DMS 273 (cell line): ENCODE data around the gene LFNG.
A peak's percentile ranks its signal among the peaks of the same experiment; 100 is the strongest.

ENCODE experiments used
- DNase-seq: peaks from one replicate; lab custom pipeline; 2025; ENCODE audit not compliant: unreplicated experiment; lab: John Stamatoyannopoulos, UW

Gene LFNG

DNA sequence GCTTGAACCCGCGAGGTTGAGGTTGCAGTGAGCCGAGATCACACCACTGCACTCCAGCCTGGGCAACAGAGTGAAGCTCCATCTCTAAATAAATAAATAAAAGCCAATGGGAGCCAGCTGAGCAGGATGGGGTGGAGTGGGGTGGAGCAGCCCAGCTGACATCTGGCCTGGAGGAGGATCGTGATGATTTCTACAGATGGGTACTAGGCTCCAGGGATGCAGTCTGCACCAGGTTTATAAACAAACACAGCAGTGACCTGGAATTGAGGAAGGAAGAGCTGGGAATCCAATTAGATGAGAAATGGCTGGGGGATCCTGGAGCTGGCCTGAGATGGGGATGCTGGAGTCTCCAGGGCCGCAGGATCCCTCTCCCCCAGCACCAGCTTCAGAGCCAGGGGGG, 36.1 kb upstream of the LFNG start:
- DNase-seq = peak; percentile 89

DNA sequence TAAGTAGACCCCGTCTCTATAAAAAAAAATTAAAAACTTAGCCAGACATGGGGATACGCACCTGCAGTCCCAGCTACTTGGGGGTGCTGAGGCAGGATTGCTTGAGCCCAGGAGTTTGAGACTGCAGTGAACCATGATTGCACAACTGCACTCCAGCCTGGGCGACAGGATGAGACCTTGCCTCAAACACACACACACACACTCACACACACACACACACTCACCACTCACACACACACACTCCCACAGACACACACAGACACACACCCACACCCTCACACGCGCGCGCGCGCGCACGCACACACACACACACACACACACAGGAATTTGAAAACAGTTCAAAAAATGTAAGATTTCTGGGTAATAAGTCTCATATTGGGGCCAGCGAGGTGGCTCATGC, 34.7 kb upstream of the LFNG start:
- DNase-seq = no peak

DNA sequence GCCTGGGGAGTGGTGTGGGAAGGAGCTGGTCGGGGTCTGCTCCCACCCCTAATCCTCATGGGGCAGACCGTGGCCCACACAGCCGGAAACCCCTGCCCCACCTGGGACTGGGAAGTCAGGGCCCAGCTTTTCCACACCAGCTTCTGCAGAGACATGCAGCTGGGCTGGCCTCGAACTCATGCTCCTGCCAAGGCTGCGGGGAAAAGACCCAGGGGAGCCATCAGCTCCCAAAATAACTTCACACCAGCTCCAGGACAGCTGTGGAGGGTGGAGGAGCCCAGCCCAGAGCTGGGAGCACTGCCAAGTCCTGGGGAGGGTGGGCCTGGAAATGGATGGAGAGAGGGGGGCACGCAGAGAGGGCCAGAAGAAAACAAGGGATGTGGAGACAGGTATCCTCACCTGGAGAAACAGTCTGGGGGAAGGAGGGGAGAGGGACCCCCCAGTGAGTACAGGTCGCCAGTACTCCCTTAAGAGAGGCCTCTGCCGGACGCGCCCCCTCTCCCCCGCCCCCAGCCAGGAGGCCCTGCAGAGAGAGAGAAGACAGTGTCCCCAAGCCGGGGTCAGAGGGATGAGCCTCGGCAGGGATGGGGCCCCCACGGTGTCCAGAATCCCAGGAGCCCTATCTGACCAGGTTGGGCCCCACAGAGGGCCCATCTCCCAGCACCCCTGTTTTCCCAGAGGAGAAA, 31.8 kb upstream of the LFNG start:
- DNase-seq = peak; percentile 79

DNA sequence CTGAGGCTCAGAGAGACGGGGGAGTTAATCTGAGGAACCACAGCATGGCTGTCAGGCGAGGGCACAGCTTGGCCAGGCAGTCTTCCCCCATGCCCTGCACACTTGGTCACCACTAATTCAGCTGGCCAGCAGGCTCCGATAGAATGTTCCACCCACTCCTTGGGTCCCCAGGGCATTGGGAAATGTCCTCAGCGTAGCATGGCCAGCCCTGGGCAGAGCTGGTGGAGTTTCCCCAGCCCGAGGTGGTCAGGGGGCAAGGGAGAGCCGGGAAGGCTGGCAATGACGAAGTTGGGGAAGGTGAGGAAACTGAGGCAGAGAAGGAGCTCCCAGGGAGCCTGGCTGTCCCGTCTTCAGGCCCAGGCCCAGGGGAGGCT, 31.3 kb upstream of the LFNG start:
- DNase-seq = no peak

DNA sequence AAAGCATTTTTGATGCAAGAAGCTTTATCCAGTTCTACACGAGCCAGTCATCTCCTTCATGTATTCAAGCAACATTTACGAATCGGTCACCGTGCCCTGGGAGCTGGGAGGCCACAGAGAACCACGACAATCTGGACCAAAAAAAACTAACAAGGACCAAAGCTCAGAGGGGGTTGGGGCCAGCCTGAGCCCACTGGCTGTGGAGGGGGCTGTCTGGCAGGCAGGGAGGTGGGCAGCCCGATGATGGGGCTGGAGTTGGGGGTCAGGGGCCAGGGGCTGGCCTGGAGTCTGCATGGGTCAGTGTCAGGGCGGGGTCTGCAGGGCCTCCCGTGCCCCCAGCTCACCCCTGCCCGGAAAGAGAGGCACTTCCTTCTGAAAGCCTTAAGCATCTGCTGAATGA, 30.9 kb upstream of the LFNG start:
- no peak for DNase-seq

DNA sequence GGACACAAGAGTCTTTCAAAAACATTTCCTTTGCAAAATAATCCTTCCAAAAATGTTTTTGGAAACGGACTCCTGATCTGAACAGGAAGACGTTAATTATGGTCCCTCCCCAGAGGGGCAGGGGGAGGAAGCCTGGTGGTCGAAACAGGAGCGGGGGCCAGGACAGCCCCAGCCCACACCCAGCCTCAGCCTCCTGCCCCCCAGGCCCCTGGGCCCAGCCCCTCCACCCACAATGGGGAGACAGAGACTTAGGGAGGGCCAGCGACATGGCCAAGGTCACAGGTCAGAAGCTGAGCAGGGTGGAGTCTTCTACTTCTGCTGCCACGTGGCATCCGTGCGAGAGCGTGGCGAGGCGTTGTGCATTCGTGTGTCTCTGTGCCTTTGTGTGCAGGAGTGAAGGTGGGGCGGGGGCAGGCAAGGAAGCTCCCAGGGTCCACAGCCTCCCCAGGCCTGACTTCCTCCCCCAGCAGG, 29.4 kb upstream of the LFNG start:
- DNase-seq = no peak

DNA sequence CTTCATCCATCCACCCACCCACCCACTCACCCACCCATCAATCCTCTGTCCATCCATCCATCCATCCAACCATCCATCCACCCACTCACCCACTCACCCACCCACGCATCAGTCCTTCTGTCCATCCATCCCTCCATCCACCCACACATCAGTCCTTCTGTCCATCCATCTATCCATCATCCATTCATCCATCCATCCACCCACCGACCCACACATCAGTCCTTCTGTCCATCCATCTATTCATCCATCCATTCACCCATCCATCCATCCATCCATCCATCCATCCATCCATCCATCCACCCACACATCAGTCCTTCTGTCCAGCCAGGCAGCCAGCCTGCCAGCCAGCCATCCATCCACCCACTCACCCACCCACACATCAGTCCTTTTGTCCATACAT, 27.5 kb upstream of the LFNG start:
- no peak for DNase-seq

DNA sequence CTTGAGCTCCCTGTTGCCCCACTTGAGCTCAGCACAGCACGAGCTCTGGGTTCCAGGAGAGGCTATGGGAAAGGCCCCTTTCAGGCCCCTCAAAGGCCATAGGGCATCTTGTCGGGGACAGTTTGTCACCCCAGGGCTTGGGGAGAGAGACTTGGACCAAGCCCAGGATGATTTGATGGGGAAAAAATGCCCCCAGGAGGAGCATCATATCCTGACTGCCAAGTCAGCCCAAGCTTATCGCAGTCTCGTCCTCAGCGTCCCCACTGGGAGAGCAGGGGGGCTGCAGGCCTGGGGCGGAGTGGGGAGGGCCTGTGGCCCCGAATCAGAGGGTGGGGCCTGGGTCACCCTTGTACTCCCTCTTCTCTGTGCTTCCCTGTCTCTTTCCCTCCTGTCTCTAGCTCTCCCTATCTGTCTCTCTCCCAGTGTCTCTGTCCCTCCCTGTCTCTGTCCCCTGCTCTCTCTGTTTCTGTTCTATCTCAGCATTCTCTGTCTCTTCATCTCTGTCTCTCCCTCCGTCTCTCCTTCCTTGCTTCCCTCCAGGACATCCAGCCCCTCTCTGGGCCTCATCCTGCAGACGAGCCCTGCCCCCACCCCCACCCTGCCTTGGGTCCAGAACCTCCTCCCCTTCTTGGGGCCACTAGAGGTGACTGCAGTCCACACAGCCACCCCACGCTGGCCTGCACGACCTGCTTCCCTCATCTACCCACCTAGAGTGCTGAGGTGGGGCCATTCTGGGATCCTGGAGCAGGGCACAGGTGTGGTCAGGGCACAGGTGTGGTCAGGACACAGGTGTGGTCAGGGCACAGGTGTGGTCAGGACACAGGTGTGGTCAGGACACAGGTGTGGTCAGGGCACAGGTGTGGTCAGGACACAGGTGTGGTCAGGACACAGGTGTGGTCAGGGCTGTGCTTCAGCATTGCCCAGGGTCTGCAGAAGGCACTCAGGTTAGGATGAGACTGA, 26.1 kb upstream of the LFNG start:
- no peak for DNase-seq

DNA sequence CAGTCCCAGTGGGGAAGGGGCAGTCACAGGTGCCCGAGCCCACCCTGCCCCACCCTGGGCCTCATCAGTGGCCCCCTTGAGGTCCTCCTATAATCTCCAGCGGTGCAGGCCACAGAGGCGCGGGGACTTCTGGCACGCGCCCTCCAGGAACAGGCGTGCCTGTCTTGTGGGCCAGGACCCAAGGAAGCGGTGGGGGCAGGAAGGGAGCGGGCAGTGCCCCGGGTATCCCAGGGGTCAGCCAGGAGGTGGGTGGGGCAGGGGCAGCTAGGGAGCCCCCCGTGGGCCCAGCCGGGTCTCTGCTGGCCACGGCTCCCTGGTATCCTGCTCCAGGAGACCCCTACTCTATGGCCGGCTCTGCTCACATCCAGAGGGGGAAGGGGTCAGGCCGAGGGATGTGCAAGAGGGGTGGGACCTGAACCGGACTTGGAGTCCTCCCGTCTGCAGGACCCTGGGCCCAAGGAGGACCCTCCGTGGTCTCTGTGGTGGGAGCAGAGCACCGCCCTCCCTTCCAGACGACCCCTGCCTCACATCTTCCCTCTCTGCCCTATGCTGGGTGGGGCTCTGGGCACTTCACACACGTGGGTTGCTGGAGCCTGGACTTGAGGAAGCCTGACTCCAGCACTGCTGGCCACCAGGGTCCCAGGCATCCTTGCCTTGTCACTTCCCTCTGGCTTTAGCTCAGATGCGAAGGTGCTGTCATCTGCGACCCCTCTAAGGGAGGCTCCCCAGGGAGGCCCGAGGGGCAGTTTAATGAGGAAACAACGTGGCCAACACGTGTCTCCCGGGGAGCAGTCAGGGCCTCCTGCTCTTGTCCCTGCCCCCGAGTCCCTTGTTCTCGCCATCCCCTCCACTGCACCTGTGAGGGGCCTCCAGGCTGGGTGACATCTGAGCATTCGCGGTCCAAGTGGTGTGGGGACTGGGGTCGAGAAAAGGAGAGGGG, 25.1 kb upstream of the LFNG start:
- DNase-seq = no peak

DNA sequence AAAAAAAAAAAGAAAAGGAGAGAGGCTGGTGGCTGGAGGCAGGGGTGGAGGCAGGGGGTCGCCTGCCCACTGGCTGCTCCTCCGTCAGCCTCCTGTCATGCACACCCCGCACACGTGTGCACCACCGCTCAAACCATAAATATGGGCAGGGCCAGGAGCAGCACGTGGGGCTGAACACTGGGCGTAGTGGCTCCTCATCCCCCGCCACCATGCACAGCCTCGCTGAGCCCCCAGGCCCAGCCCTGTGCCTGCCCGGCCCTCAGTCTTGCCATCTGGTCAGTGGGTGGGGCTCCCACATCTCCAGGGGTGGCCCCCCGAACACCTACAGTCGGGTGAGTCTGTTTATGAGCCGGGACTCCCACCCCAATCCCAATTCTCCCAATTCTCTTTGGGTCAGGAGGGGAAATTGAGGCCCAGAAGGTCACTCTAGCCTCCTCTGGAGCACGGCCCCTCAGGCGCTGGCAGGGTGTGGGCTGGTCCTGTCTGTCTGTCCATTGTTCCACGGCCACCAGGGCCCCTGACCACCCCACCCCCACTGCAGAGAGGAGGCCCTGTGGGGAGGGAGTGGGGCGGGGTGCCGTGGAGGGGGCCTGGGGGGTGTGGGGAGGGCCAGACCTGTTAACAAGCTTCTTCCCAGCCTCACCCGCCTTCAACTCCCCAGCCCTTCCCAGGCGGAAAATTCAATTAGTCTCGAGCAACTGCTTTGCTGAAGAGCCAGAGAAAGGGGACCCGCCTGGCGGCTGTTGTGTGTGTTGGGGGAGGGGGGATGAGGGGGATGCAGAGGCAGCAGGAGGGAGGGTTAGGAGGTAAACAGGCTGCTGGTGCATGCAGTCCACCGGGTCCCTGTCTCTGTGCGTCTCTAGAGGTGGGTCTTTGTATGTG, 23.9 kb upstream of the LFNG start:
- peak; percentile 74 for DNase-seq

DNA sequence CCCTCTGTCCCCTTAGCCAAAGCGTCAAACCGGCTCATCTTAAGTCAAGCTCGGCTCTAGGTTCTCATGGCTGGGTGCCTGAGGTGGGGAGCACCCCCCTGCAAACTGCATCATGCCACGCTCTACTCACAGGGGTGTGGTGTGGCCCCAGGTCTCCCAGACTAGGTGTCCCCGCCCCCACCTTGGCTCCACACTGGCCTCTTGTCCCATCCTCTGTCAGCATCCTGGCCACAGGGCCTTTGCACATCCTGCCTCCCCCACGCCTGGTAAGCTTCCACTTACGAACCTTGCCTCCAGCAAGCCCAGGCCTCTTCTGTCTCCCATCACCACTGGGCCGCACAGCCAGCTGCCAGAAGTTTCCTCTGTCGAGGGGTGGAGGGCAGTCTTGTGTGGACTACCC, 23.2 kb upstream of the LFNG start:
- DNase-seq = no peak

DNA sequence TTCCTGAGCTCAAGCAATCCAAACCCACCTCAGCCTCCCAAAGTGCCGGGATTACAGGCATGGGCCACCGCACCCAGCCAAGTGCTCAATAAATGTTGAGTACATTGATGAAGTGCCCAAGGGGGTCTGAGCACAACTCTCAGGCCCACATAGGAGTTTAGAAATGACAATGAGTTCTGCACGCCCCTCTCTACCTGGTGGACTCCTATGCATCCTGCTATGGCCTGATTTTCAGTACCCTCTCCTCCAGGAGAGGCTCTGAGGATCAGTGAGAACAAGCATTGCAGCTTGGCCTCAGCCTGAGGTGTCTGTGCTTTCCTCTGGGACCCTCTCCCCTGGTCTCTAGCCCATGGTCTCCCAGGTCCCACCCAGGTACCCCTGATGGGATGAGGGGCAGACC, 22.5 kb upstream of the LFNG start:
- no peak for DNase-seq

DNA sequence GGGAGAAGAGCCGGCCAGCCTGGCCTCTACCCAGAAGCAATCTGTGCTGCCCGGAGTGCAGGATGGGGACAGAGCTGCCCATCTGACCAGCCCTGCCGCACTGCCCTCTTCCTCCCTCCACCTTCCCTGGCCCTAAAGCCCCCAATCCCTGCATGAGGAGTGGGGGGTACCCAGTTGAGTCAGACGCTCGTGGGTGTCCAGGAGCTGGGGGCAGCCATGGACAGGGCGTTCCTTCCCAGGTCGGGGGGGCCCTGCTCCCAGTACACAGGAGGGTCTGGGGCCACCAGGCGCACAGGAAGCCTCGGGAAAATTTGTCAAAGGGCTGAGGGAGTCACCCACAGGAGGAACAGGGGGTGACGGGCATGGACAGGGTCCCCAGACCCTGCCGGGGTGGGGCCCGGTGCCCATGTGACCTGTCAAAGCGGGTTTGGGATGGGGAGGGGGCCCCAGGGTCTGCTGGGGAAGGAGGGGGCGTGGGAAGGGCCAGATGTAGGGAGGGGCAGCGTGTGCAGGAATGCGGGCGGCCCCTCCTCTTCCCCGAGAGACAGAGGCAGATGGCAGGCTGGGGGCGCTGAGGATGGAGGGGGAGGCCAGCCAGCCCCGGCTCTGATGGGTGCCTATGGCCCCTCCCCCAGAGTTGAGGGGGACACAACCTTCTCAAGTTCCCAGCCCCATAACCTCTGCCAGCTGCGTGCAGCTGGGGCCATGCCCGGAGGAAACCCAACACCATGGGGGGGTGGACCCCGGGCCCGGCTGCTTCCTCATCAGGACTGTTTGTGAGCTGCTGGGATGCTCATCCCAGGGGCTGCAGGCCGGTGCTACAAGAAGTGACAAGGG, 21.9 kb upstream of the LFNG start:
- peak; percentile 94 for DNase-seq

DNA sequence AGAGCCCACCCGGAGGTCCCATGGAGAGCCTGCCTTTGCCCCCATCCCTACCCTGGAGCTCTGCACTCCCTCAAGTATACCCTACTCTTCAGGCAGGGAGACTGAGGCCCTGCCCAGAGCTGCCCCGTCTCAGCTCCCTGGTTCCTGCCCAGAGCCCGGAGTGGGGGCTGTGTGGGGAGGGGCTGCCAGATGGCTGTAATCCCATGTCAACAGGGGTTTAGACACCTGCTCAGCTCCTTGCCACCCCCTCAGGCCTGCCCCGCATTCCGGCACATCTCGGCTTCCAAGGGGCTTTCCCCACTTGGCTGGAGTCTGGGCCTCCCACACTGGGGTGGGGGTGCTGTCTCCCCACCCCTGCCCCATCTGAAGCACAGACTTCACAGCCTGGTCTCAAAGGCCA, 20.9 kb upstream of the LFNG start:
- DNase-seq = peak; percentile 71

DNA sequence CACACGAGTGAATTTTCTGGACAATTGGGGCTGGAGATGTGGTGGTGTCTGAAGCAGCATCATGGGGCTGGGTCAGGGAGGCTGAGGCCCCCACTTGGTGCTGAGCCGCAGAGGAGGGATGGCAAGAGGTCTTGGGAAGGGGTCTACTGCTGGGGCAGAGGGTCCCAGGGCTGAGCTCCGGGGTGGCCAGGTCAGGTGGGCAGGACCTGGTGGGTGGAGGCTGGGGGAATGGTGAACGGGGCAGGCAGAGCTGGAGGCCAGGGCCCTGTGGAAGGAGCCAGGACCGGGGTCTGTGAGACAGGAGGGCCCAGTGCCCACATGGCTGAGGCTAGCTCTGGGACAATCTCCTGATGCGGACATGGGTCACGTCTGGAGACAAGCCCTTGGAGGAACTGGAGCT, 20.4 kb upstream of the LFNG start:
- no peak for DNase-seq

DNA sequence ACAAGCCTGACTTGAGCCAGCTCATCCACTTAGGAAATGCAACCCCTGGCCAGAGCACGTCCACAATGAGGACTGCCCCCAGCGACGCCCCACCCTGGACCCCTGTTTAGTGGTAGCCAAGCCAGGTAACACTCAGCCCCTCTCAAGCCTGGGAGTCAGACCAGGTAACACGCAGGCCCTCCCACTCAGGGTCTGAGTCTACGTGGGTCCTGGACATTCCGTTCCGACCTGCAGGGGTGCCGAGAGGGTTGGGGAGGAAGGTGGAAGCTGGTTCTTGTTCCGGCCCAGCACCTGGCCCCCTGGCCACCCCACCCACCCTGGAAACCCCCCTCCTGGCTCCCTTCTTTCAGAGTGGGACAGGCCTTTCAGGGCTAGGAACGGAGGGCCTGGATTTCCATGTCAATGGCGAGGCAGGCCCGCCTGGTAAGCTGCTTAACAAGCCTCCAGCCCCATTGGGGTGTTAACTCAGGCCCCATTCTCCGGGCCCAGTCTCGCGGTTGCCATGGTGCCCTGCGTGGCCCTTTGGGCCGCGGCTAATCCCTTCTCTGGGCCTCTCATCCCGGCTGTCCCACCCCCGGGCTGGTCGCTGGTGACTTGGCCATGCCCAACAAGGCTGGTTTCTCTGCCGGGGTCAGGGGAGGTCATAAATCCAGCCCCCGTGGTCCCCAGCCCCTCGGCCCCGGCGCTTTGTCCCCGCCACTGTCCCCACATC, 19.7 kb upstream of the LFNG start:
- DNase-seq = no peak

DNA sequence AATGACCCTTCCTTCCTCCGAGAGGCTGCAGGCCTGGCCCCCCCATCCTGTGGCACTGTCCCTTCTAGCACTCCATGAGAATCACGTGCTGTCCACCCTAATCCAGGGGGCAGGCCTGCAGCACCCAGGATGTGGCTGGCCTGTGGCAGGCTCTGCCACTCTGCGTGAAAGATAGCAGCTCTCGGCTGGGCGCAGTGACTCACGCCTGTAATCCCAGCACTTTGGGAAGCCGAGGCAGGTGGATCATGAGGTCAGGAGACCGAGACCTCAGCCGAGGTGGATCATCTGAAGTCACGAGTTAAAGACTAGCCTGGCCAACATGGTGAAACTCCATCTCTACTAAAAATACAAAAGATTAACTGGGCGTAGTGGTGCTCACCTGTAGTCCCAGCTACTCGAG, 18.9 kb upstream of the LFNG start:
- DNase-seq = no peak

DNA sequence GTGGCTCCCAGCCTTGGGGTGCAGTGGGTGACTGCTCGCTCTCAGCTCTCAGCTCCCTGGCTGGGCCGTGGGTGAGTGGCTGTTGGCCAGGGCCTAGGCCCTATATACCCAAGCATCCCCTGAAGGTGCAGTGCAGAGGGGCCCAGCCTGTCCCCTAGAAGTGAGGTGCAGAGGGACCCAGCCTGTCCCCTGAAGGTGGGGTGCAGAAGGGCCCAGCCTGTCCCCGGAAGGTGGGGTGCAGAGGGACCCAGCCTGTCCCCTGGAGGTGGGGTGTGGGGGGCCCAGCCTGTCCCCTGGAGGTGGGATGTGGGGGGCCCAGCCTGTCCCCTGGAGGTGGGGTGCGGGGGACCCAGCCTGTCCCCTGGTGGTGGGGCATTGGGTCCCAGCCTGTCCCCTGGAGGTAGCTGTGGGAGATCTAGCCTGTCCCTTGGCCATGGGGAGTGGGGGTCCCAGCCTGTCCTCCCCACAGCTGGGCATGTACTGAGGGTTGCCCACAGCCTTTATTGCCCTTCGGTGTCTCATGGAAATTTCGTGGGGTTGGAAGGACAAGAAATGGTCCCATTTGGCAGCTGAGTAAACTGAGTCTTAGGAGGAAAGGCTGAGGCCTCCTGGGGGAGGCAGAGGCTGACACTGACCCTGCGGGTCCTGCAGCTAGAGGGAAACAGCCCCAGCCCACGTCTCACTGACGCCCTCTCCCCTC, 17.5 kb upstream of the LFNG start:
- DNase-seq = no peak
